Astrocyte (in vitro differentiated cells and primary cell): ENCODE measurements around the gene TGIF1. TPM values are rescaled to one million over a fixed set of nuclear protein-coding genes. Genes with fewer than 3 reads are reported as not detected.
"Not testable (repeated sequence)": the region's sequence is repeated elsewhere in the genome, so short reads cannot be mapped to it uniquely, and the experiment has no call there.

ENCODE experiments used
- DNase-seq: peaks from one replicate; pipeline ENCODE4 v3.0.0-alpha.2; 2010; ENCODE audit warnings: low read depth
- FAIRE-seq: peaks from 2 replicates; lab custom pipeline; 2011; peaks lifted over from hg19 to GRCh38; lab: Jason Lieb, UNC
- H2AFZ ChIP-seq: 2 replicates; pipeline ENCODE4 v1.6.0; 2012; ENCODE audit warnings: low read depth, low read length, inconsistent platforms
- H3K27ac ChIP-seq: 2 replicates; pipeline ENCODE4 v1.5.1; 2011; ENCODE audit warnings: low read depth, low read length, inconsistent platforms
- H3K27me3 ChIP-seq: 2 replicates; pipeline ENCODE4 v1.6.0; 2011; ENCODE audit warnings: low read length, inconsistent platforms; ENCODE audit not compliant: insufficient read depth
- H3K36me3 ChIP-seq: 2 replicates; pipeline ENCODE4 v1.5.1; 2011; ENCODE audit warnings: low read length, inconsistent platforms; ENCODE audit not compliant: insufficient read depth
- H3K4me1 ChIP-seq: 2 replicates; pipeline ENCODE4 v1.5.1; 2011; ENCODE audit warnings: low read length, inconsistent platforms; ENCODE audit not compliant: insufficient read depth
- H3K4me2 ChIP-seq: 2 replicates; pipeline ENCODE4 v1.6.0; 2012; ENCODE audit warnings: low read length, inconsistent platforms
- H3K4me3 ChIP-seq: 2 replicates; pipeline ENCODE4 v1.5.1; 2011; ENCODE audit warnings: low read depth, mild to moderate bottlenecking, low read length, inconsistent platforms; ENCODE audit not compliant: insufficient read depth
- H3K79me2 ChIP-seq: 2 replicates; pipeline ENCODE4 v1.6.0; 2012; ENCODE audit warnings: mild to moderate bottlenecking, low read length, inconsistent platforms; ENCODE audit not compliant: insufficient read depth
- H3K9ac ChIP-seq: 2 replicates; pipeline ENCODE4 v1.6.0; 2012; ENCODE audit warnings: mild to moderate bottlenecking, low read length, inconsistent platforms
- H3K9me3 ChIP-seq: 2 replicates; pipeline ENCODE4 v1.5.1; 2012; ENCODE audit warnings: low read depth, mild to moderate bottlenecking, low read length, inconsistent platforms; ENCODE audit not compliant: insufficient read depth
- H4K20me1 ChIP-seq: 2 replicates; pipeline ENCODE4 v1.6.0; 2012; ENCODE audit warnings: low read length, inconsistent platforms; ENCODE audit not compliant: insufficient read depth
- H3K27ac Mint-ChIP-seq: one replicate; pipeline ENCODE4 v1.8.0; 2021; ENCODE audit warnings: mild to moderate bottlenecking, mixed read lengths; ENCODE audit not compliant: unreplicated experiment
- H3K27me3 Mint-ChIP-seq: one replicate; pipeline ENCODE4 v1.8.0; 2021; ENCODE audit warnings: low read depth, mixed read lengths; ENCODE audit not compliant: unreplicated experiment
- H3K36me3 Mint-ChIP-seq: one replicate; pipeline ENCODE4 v1.8.0; 2021; ENCODE audit warnings: low read depth, mixed read lengths; ENCODE audit not compliant: unreplicated experiment
- H3K4me1 Mint-ChIP-seq: one replicate; pipeline ENCODE4 v1.8.0; 2021; ENCODE audit warnings: low read depth, mixed read lengths; ENCODE audit not compliant: unreplicated experiment
- H3K4me3 Mint-ChIP-seq: one replicate; pipeline ENCODE4 v1.8.0; 2021; ENCODE audit warnings: mild to moderate bottlenecking, moderate library complexity, mixed read lengths; ENCODE audit not compliant: unreplicated experiment
- H3K9me3 Mint-ChIP-seq: one replicate; pipeline ENCODE4 v1.8.0; 2021; ENCODE audit warnings: mild to moderate bottlenecking, mixed read lengths; ENCODE audit not compliant: unreplicated experiment
- EZH2 ChIP-seq: IDR thresholded peaks from 2 replicates; pipeline ENCODE4 v1.6.1; 2012; ENCODE audit warnings: mild to moderate bottlenecking, low read length, inconsistent platforms; ENCODE audit not compliant: insufficient read depth
- total RNA-seq: library from RNA; stranded (reverse); gene quantifications from 2 replicates; pipeline ENCODE4 v1.2.1, GENCODE V29; 2021
- TF ChIP-seq, protein P1 (sequence below): IDR thresholded peaks from 2 replicates; pipeline ENCODE4 v1.5.1; 2011; ENCODE audit warnings: low read depth, mild to moderate bottlenecking, inconsistent platforms, low read length, moderate library complexity; ENCODE audit not compliant: insufficient read depth

The TGIF1 gene
- total RNA-seq, 1 donor from 2014 or later, result 128 TPM

DNA sequence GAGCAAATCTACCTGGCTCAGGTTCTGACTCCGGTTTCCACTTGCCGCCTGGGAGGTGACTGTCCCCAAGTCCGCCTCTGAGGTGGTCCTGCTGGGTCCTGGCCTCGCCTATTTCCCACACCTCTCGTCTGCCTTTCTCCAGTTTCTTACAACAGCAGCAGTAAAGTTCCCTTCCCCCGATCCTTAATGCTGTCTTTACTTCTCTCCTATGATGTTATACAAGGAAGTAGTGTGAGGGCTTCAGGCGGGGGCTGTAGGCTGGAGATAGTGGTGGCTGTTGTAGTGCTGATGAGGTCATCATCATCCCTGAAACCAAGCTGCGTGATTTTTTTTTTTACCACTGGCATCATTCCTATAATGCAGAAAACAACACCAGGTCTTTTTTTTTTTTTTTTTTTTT is 18.9 kb downstream of the TGIF1 start:
- Histone ChIP-seq H3K79me2 (no peaks in the 10 kb centered on the region), H3K4me2 (no peak overlapping the region), H3K4me3 (no peak overlapping the region), H3K27ac (no peak overlapping the region), H3K36me3 (no peaks in the 10 kb centered on the region), H2AFZ (no peak overlapping the region), H3K9ac (no peak overlapping the region), H4K20me1 (no peaks in the 10 kb centered on the region), H3K9me3 (no peaks in the 10 kb centered on the region), H3K4me1 (peaks cover 15% of the 10 kb centered on the region), H3K27me3 (no peaks in the 10 kb centered on the region)
- peaks cover 22% of the 10 kb centered on the region for H3K4me1 Mint-ChIP-seq
- H3K9me3 Mint-ChIP-seq, result peaks cover 4% of the 10 kb centered on the region
- peaks cover 7% of the 10 kb centered on the region for H3K36me3 Mint-ChIP-seq
- FAIRE-seq, result no peak
- H3K4me3 Mint-ChIP-seq, result no peak overlapping the region
- DNase-seq, result no peak
- H3K27me3 Mint-ChIP-seq, result no peaks in the 10 kb centered on the region
- TF ChIP-seq EZH2, result no peak
- TF ChIP-seq, protein P1, sequence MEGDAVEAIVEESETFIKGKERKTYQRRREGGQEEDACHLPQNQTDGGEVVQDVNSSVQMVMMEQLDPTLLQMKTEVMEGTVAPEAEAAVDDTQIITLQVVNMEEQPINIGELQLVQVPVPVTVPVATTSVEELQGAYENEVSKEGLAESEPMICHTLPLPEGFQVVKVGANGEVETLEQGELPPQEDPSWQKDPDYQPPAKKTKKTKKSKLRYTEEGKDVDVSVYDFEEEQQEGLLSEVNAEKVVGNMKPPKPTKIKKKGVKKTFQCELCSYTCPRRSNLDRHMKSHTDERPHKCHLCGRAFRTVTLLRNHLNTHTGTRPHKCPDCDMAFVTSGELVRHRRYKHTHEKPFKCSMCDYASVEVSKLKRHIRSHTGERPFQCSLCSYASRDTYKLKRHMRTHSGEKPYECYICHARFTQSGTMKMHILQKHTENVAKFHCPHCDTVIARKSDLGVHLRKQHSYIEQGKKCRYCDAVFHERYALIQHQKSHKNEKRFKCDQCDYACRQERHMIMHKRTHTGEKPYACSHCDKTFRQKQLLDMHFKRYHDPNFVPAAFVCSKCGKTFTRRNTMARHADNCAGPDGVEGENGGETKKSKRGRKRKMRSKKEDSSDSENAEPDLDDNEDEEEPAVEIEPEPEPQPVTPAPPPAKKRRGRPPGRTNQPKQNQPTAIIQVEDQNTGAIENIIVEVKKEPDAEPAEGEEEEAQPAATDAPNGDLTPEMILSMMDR, result no peak
- peak overlapping the region; percentile 77 for H3K27ac Mint-ChIP-seq

- Mint-ChIP-seq H3K9me3 (peaks cover 15% of the 10 kb centered on the region), H3K4me3 (no peak overlapping the region), H3K36me3 (peaks cover 15% of the 10 kb centered on the region), H3K4me1 (peaks cover 18% of the 10 kb centered on the region), H3K27me3 (no peaks in the 10 kb centered on the region), H3K27ac (no peak overlapping the region)
- Histone ChIP-seq H4K20me1 (no peaks in the 10 kb centered on the region), H3K4me1 (peaks cover 11% of the 10 kb centered on the region), H3K36me3 (no peaks in the 10 kb centered on the region), H2AFZ (no peak overlapping the region), H3K79me2 (no peaks in the 10 kb centered on the region), H3K4me2 (no peak overlapping the region), H3K9ac (no peak overlapping the region), H3K27ac (no peak overlapping the region), H3K4me3 (no peak overlapping the region), H3K9me3 (no peaks in the 10 kb centered on the region), H3K27me3 (no peaks in the 10 kb centered on the region)
- DNase-seq (no peak), FAIRE-seq (no peak)
- no peak for TF ChIP-seq EZH2
- TF ChIP-seq, protein P1, result no peak
Observed at GRCh38 chr18:3471141-3471648, 21.2 kb downstream of the TGIF1 start.

DNA sequence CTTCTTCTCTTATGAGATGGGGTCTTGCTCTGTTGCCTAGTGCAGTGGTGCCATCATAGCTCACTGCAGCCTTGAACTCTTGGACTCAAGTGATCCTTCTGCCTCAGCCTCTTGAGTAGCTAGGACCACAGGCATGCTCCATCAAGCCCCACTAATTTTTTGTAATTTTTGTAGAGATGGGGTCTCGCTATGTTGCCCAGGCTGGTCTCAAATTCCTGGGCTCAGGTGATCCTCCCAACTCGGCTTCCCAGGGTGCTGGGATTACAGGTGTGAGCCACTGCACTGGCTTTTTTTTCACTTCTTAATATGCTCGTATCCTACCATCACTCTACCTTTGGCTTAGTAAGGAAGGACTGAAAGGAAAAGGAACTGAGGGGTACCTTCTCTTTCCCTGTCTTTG is 22.1 kb downstream of the TGIF1 start:
- FAIRE-seq, H2AFZ ChIP-seq, H3K4me1 ChIP-seq, H3K4me2 ChIP-seq, H3K27me3 ChIP-seq, H3K4me3 ChIP-seq, DNase-seq, H3K27ac ChIP-seq, H3K9me3 ChIP-seq, H3K4me3 Mint-ChIP-seq, H3K4me1 Mint-ChIP-seq, H3K27ac Mint-ChIP-seq, H3K36me3 ChIP-seq, H3K9ac ChIP-seq, H3K27me3 Mint-ChIP-seq, H4K20me1 ChIP-seq, H3K79me2 ChIP-seq: not testable (repeated sequence)
- peaks cover 15% of the 10 kb centered on the region for H3K9me3 Mint-ChIP-seq
- peaks cover 15% of the 10 kb centered on the region for H3K36me3 Mint-ChIP-seq
